GM21515 (cell line): ENCODE measurements around the gene RAD18.

ENCODE experiments used
- ATAC-seq: cut with Tn5 transposase; IDR thresholded peaks from one replicate; pipeline ENCODE4 v1.9.1; 2021; ENCODE audit not compliant: unreplicated experiment

Gene RAD18

GRCh38 chr3:8838234-8838633 is 125.0 kb downstream of the RAD18 start:
- no peak for ATAC-seq

GRCh38 chr3:8837162-8837561 is 126.1 kb downstream of the RAD18 start:
- no peak for ATAC-seq

GRCh38 chr3:8836096-8836495 is 127.2 kb downstream of the RAD18 start:
- ATAC-seq = no peak

GRCh38 chr3:8835385-8835784 is 127.9 kb downstream of the RAD18 start:
- no peak for ATAC-seq

GRCh38 chr3:8834974-8835373 is 128.3 kb downstream of the RAD18 start:
- ATAC-seq = no peak

GRCh38 chr3:8827641-8828040 is 135.6 kb downstream of the RAD18 start:
- no peak for ATAC-seq
